Left colon (tissue), 2 donors: ENCODE results near the gene CCDC92B. TPM values are rescaled to one million over a fixed set of nuclear protein-coding genes. Genes with fewer than 3 reads are reported as not detected.
A peak's percentile ranks its signal among the peaks of the same experiment; 100 is the strongest.
"Not testable (repeated sequence)": the region's sequence is repeated elsewhere in the genome, so short reads cannot be mapped to it uniquely, and the experiment has no call there.

ENCODE experiments used
- ATAC-seq: fragments of 200-7000 bp; cut with Tn5 transposase; one replicate; pipeline ENCODE4 v1.9.1; 2020; ENCODE audit warnings: mild to moderate bottlenecking, moderate library complexity
- DNase-seq, 2 donors: peaks; one replicate each; pipeline ENCODE4 v3.0.0-alpha.2; 2020
- intact Hi-C, 2 donors: fragments of 100-400 bp; cut with DNase I in 1 of 2; cut with micrococcal nuclease in 1 of 2; formaldehyde crosslinking; loops; one replicate each; pipeline versions ENCODE4 v1.11.2 to v1.14.0; 2022; cut with DNase I, micrococcal nuclease
- long read RNA-seq: library from polyadenylated mRNA; unstranded; transcript quantifications from one replicate; pipeline ENCODE4 v2.0.0, GENCODE V29; 2021
- total RNA-seq, 2 donors: library from RNA; stranded (reverse); fragmentation: NEBNext Ultra II Directional; extraction: Animal tissue kit (Norgen Biotek cat#: 25700); gene quantifications; one replicate each; pipeline ENCODE4 v1.2.1, GENCODE V29; 2021
- donor health status: DM: no; HTN: no; CAD: no.
- donor health status: DM: yes; HTN: yes; CAD: no.

The CCDC92B gene
- total RNA-seq = 1 to 10 TPM in 1 of 2 donors, under 1 TPM in 1; 0.92 to 1.5 TPM
- long read RNA-seq, partial matches to known transcripts = 0 of 1 reads
- long read RNA-seq, other reads (novel, unspliced or antisense) = 0 of 1 reads

DNA sequence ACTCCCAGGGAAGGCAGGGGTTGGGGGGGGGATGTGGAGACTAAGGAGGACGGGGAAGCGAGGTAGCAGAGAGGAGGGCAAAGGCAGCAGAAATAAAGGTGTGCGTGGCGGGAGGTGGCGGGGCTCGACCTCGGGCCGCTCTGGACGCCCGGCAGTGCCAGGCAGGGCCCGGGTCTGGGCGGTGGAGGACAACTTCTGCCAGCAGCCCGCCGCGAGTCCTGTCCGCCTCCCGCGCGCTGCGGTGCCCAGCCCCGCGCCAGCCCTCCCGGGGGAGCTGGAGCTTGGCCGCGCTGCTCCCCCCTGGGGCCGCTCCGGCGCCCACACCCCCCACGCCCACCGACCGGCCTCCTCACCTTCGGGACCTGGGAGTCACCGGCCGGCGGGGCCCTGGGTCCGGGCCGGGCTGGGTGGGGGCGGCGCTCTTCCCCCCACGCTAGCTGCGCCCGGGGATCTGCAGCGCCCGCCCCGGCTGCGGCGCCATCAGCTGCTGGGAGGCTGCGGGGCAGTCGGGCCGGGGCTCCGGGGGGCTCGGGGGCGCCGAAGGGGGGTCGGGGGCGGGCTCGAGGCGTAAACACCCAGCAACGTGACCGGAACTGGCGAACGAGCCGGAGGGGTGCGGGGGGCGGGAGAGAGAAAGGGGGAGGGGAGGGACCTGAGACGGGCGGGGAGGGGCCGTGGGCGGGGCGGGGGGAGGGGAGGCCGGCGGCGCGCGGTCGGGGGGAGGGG lies at the start of gene CCDC92B:
Gene CCDC92B (minus strand): TSS at position 595 of the 726 bp plus-strand sequence. CDS start 14,507 bp downstream, outside the sequence.
- DNase-seq (no peak), ATAC-seq (peak; percentile 27)
- intact Hi-C loops = no loop called here

DNA sequence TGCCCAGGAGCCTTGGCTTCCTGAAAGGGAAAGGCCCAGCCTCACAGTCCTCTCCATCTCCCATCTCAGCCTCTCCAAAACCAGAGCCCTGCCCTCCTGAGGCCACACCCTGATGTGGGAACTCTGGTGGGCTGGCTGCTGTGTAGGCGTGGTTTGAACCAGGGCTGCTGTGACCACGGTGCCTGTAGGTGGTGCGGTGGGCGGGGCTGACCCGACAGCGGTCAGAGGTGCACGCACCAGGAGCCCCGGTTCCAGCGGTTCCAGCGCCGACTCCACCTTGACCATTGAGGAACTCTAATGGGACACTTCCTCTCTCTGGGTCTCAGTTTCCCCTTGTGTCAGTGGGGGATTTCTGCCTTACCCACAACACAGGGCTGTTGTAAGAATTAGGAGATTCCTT lies 49.2 kb upstream of the CCDC92B start:
- no peak for DNase-seq
- ATAC-seq = no peak

DNA sequence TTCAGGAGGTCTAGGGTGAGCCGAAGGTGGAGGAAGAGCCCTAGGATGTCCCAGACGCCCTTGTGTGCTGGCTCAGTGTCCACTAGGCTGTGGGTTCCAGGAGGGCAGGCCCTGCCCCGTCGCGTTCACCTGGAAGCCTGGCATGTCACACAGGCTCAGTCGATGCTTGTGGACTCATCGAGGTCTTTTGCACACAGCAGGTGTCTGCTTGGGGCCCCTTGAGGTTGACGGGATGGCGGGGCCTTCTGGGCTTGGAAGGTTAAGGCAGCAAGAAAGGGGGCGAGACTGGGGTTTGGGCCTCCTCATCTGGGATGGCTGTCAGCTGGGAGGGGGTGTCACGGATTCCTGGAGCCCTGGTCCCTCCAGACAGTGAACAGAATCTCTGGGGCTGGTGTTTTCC lies 48.7 kb upstream of the CCDC92B start:
- intact Hi-C loops = no loop called here
- ATAC-seq (no peak), DNase-seq (no peak)

More for the DNA sequence above, 49.2 kb upstream of the CCDC92B start:
- intact Hi-C loops = no loop called here

DNA sequence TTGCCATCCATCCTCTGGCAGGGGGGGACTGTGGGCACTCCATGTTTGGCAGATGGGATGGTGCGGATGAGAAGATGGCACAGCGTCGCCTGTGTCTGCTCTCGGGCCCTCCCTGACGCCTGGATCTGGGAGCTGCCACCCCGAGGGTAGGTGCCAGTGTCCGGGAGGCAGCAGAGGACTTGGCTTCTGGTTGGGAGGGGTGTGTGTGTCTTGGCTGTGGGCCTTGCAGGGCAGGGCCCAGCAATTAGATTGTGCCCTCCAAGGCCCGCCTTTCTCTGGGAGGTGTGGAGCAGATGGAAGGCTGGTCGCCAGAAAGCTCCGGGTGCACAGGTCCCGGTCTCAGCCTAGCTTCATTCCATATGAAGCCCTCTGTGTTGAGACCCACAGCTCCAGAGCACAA lies 48.2 kb upstream of the CCDC92B start:
- DNase-seq = peak; percentile 78 to 87
- intact Hi-C loops = no loop called here
- ATAC-seq = peak; percentile 83

DNA sequence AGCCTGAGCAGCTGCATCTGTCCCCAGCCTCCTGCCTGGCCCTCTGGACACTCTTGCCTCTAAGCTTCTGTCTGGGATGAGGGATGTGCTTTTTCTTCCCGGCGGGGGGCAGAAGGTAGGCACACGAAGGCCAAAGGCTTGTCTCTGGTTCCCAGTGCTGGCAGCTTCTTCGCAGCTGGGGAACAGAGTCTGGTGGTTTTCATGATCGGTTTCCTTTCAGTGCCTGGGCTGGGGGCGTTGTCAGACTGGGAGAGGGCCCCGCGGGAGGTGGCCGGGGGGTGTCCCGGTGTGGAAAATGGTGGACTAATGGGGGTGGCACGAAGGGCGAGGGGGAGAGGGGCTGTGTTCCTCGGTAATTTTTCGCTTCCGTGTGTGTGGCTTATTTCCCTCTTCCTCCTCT lies 47.8 kb upstream of the CCDC92B start:
- DNase-seq (no peak), ATAC-seq (peak; percentile 17)
- intact Hi-C loops = no loop called here

DNA sequence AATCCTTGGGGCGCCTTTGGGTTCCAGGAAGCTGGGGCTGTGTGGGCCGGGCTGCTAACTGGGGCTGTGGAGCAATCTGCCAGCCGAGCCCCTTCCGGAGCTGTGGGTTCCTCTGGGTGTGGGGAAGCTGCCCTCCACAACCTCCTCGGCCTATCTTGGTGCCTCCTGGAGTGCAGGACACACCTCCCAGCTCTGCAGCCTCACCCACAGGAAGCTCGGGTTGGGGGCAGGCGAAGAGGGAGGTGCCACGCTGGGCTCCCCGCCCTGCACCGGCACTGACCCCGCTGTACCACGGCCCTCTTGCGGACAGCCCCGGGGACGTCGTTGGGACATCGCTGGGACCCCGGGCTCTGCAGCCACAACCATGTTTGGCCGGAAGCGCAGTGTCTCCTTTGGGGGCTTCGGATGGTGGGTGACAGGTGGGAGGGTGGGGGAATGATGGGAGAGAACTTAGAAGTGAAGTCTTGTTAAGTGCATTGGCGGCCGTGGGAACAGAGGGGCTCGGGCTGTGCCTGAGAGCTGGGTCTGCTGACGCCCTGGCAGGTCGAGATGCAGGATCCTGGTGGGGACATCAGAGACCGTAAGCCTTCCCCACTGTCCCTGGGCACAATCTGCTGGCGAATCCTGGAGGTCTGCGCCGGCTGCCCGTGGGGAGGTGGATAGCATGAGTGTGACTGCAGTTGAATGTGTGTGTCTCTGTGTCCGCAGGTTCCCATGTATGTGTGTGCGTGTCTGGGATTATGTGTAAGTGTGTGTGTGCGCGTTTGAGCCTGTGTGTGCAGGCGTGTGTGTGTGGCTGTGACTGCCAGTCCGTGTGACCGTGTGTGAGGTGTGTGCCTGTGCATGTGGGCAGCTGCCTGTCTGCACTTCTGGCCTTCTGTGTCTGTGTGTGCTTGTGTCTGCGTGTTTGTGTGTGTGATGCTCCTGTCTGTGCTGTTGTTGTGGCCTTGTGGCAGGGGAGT lies 47.0 kb upstream of the CCDC92B start, which contains the start of gene RAP1GAP2:
Gene RAP1GAP2 (plus strand): TSS at position 275 of the 962 bp plus-strand sequence. CDS start 90 bp downstream, at position 365.
- peak; percentile 78 for ATAC-seq
- intact Hi-C loops = no loop called here

DNA sequence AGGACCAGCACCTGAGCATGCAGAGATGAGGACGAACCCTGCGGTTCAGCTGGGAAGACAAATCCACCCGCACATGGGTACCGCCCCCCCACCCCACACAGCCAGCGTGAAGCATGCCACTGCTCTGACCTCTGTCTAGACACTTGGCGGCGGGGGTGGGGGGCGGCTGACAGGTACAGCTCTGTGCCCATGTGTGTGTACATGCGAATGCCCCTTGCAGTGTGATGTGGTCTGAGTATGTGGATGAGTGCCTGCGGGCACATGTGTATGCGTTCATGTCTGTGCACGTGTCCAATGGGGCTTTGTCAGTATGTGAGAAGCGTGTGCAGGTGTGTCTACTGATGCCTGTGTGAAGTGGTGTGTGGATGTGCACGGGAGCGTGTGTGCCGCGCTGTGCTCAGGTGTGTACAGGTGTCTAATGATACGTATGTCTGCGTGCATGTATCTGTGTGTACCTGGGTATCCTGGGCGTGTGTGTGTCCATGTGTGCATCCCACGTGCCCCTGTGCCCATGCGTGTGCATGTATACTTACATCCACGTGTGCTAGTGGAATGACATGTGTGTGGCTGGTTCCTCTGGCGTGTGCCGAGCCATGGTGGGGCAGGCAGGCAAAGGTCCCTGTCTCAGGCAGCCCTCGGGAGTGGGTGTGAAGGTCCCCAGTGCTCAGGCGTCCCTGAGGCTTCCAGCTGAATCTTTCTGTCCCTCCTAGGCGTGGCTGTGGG lies 46.1 kb upstream of the CCDC92B start:
- ATAC-seq (no peak), DNase-seq (no peak)
- intact Hi-C loops = no loop called here

More for the DNA sequence above, 47.0 kb upstream of the CCDC92B start, which contains the start of gene RAP1GAP2:
- DNase-seq = peak; percentile 79 to 90

DNA sequence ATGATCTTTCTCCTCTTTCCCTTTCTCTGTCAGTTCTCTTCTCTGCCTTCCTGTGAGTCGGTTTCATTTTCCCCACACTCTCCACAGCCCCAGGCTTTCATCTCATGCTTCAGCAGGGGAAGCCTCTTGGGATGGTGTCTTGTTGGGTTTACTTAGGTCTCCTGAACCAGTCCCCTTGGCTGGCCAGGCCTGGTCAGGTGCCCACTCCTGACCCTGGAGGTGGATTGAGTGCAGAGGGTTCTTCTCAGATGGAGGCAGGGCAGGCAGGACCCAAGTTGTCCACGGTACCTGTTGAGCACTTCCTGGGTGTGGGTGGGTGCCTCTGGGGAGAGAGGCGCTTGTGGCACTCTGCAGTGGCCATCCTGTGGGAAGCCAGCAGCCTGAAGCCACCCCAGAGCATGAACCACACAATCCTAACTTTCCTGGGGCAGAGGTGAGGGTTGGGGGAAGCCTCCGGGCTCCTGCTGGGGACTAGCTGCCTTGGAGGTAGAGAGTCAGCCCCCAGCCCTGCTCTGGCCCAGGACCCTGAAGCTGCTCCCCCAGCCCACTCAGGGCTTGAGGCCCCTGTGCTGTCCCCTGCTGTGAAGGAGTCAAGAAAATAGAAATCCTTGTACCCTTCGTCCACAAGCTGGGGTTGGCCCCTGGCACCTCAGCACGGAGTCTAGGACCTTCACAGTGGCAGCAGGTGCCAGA lies 44.8 kb upstream of the CCDC92B start:
- ATAC-seq (no peak), DNase-seq (no peak)
- intact Hi-C loops = no loop called here

DNA sequence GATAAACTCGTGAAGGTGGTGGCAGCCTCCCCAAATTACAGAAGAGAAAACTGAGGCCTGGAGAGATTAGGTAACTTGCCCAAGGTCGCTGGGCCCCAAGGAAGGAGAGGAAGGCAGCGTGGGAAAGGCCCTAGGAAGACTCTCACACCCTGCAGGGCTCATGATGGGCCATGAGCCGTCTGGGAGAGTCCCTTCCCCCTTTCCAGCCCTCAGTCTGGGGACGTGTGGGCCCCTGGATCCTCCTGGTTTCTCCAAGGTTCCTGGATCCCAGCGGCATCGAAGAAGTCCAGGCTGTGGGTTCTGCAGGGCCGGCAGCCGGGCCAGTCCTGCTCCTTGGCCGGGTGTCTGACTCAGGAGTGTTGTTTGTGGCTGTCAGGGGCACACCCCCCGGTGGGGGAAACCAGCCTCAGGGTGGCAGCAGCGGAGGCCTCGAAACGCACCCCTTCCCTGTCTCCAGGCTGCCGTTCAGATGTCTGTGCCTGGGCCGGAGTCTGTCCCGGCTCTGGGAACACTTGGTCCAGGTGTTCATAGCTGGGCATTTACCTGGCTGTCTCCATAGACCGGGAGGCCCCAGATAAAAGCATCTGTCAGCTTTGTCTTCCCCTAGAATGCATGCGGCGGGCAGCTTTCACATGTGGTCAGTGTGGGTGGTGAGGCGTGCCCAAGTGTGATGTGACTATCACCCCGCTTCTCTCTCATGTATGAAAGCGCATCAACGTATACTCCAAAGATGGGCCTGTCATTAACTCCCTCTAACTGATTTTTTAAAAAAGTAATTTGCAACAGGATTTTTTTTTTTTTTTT lies 43.1 kb upstream of the CCDC92B start:
- intact Hi-C loops = no loop called here
- DNase-seq = no peak
- ATAC-seq = no peak

DNA sequence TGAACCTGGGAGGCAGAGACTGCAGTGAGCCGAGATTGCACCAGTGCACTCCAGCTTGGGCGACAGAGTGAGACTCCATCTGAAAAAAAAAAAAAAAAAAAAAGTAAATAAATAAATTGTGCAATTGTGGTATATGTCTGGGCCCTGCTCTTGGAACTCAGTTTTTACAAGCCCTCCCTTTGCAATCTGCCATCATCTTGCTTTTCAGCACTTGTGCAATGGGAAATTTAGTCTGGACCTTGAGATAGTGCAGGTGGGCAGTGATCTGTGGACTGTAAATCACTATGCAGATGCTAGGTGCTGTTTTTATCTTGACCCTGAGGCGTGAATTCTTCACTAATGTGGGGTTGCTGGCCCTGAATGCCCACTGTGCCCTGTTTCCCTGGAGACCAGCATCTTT lies 40.2 kb upstream of the CCDC92B start:
- intact Hi-C loops = no loop called here
- no peak for ATAC-seq

DNA sequence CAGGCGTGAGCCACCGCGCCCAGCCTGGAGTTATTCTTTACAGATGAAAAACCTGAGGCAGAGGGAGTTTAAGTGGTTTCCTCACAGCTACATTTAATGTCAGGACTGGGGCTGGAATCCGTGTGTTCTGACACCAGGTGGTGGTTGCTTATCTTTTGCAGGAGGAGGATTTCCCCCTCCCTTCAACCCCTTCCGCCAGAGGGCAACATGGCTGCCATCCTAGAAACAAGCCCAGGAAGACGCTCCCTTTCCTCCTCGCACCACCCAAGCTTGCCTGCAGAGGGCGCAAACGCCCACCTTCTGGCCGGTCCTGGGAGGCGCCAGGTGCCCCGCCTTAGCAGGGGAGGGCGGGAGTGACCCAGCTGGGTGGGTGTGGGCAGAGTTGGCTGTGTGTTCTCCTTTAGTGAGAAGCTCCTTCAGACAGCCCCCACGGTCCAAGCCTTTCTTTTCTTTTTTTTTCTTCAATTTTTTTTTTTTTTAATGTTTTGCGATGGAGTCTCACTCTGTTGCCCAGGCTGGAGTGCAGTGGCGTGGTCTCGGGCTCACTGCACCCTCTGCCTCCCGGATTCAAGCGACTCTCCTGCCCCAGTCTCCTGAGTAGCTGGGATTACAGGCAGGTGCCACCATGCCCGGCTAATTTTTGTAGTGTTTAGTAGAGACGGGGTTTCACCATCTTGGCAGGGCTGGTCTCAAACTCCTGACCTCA lies 36.9 kb upstream of the CCDC92B start:
- ATAC-seq (peak; percentile 93), DNase-seq (peak; percentile 90 to 94)
- intact Hi-C loops = no loop called here

More for the DNA sequence above, 40.2 kb upstream of the CCDC92B start:
- no peak for DNase-seq

DNA sequence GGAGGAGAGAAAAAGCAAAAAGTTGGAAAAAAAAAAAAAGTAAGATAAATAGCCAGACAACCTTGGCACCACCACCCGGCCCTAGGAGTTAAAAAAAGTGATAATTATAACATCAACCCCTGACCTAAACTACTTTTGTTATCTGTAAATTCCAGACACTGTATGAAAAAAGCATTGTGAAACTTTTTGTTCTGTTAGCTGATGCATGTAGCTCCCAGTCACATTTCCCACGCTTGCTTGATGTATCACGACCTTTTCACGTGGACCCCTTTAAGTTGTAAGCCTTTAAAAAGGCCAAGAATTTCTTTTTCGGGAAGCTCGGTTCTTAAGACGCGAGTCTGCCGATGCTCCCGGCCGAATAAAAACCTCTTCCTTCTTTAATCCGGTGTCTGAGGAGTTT lies 35.9 kb upstream of the CCDC92B start:
- DNase-seq, ATAC-seq, intact Hi-C loops: not testable (repeated sequence)

DNA sequence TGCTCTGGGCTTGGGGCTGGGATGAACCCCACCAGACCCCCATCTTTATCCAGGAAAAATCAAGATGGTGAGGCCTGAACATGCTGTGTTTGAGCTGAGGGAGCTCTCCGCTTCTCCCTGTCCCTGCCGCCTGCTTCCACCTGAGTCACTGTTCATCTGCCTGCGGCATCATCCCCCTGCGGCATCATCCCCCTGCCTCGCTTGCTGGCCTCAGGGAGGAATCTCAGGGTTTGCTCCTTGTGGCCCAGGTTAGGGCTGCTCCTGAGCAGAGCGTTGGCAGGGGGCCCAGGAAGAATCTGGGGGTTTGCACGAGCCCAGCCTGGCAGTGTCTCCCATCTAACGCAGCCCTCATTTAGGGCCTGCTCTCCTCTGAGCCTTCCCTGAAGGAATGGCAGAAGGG lies 35.4 kb upstream of the CCDC92B start:
- DNase-seq = no peak
- no peak for ATAC-seq
- intact Hi-C loops = no loop called here

DNA sequence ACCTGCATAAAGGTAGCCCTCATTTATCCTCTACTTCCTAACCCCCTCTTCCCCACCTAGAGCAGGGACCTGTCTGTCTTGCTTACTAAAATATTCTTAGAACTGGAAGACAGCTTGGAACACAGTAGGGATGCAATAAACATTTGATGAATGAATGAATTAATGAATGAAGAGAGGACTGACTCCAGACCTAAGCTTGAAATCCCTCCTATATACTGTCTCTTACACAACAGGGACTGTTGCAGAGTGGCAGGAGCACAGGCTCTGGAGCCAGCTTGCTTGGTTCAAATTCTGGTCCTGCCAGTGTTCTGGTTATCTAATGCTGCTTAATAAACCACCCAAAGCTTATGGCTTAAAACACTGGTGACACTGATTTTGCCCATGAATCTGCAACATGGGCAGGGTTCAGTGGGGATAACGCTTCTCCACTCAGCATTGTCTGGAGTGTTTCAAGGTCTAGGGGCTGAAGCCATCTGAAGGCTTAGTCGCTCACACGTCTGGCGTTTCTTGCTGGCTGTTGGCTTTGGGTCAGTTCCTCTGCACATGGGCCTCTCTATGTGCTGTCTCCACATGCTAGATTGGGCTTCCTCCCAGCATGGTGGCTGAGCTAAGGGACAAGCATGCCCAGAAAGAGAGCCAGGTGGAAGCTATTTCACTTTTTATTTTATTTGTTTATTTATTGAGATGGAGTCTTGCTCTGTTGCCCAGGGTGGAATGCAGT lies 34.0 kb upstream of the CCDC92B start:
- DNase-seq (no peak), ATAC-seq (no peak)
- intact Hi-C loops = no loop called here

DNA sequence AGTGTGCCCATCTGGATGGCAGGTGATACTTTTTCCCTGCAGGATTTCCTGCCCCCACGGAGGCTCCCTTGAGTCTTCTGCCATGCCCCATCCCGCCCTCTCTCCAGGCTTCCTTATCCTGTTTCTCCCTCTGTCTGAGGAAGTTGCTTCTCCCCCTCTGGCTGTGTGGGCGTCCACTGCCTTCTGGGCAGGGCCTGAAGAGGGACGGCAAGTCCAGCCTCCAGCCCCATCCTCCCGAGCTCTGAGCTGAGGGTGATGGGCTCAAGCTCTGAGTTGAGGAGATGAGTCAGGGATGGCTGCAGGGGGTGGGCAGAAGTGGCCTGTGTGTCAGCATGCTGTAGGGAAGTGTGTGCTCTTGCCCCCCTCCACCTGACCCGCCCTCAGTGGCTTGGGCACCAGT lies 32.6 kb upstream of the CCDC92B start:
- DNase-seq = no peak
- ATAC-seq = no peak
- intact Hi-C loops = no loop called here

DNA sequence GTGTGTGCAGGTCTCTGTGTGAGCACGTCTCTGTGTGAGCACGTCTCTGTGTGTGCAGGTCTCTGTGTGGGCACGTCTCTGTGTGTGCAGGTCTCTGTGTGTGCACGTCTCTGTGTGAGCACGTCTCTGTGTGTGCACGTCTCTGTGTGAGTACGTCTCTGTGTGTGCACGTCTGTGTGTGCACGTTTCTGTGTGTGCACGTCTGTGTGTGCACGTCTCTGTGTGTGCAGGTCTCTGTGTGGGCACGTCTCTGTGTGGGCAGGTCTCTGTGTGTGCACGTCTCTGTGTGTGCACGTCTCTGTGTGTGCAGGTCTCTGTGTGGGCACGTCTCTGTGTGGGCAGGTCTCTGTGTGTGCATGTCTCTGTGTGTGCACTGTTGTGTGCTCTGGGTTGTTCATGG lies 32.1 kb upstream of the CCDC92B start:
- DNase-seq, ATAC-seq, intact Hi-C loops: not testable (repeated sequence)
